Brain microvascular endothelial cell (primary cell): ENCODE data around the gene SLC10A7.

ENCODE experiments used
- DNase-seq: peaks from one replicate; pipeline ENCODE4 v3.0.0-alpha.2; 2020
- H3K27ac ChIP-seq: fragments of 250-450 bp; sonication (Bioruptor Pico); 2 replicates; pipeline ENCODE4 v1.5.1; 2020; ENCODE audit warnings: mild to moderate bottlenecking, moderate library complexity
- H3K27me3 ChIP-seq: fragments of 250-450 bp; sonication (Bioruptor Pico); replicated peaks from 2 replicates; pipeline ENCODE4 v1.5.1; 2020; ENCODE audit warnings: mild to moderate bottlenecking
- H3K36me3 ChIP-seq: fragments of 250-450 bp; sonication (Bioruptor Pico); replicated peaks from 2 replicates; pipeline ENCODE4 v1.5.1; 2020; ENCODE audit warnings: mild to moderate bottlenecking
- H3K4me3 ChIP-seq: 2 replicates; pipeline ENCODE4 v1.5.1; 2011; ENCODE audit warnings: low read depth, mild to moderate bottlenecking, control low read depth, low read length, moderate library complexity
- CTCF ChIP-seq: IDR thresholded peaks from 2 replicates; pipeline ENCODE4 v1.5.1; 2011; ENCODE audit warnings: low read depth, mild to moderate bottlenecking, moderate library complexity, low read length, control low read depth, inconsistent platforms; ENCODE audit errors: missing control alignments
- in situ Hi-C: cut with HindIII; loops from 2 replicates; pipeline ENCODE4 v1.10.0; 2017; ENCODE audit warnings: low sequenced_read_pairs, low pct_ligation_motif_present

SLC10A7 gene

GRCh38 chr4:146255463-146255862, 266.3 kb downstream of the SLC10A7 start:
- peak; percentile 41 for TF ChIP-seq CTCF
- in situ Hi-C loops = no loop called here
- H3K27ac ChIP-seq = peak overlapping the region; percentile 57
- H3K36me3 ChIP-seq = no peaks in the 10 kb centered on the region
- H3K27me3 ChIP-seq = no peaks in the 10 kb centered on the region
- H3K4me3 ChIP-seq = no peak overlapping the region
- DNase-seq = peak; percentile 63

GRCh38 chr4:146252969-146253611, 268.6 kb downstream of the SLC10A7 start:
- DNase-seq = no peak
- H3K36me3 ChIP-seq = no peaks in the 10 kb centered on the region
- H3K27ac ChIP-seq = no peak overlapping the region
- in situ Hi-C loops = no loop called here
- no peaks in the 10 kb centered on the region for H3K27me3 ChIP-seq
- no peak for TF ChIP-seq CTCF
- no peak overlapping the region for H3K4me3 ChIP-seq

GRCh38 chr4:146247356-146247755, 274.4 kb downstream of the SLC10A7 start:
- no peaks in the 10 kb centered on the region for H3K36me3 ChIP-seq
- DNase-seq = no peak
- no peak for TF ChIP-seq CTCF
- no peaks in the 10 kb centered on the region for H3K27me3 ChIP-seq
- H3K4me3 ChIP-seq = no peak overlapping the region
- in situ Hi-C loops = no loop called here
- H3K27ac ChIP-seq = no peak overlapping the region

GRCh38 chr4:146246381-146246780, 275.4 kb downstream of the SLC10A7 start:
- no peaks in the 10 kb centered on the region for H3K27me3 ChIP-seq
- in situ Hi-C loops = no loop called here

GRCh38 chr4:146245850-146246249, 275.9 kb downstream of the SLC10A7 start:
- in situ Hi-C loops = no loop called here
- no peak for DNase-seq

More at GRCh38 chr4:146246381-146246780, 275.4 kb downstream of the SLC10A7 start:
- no peak for DNase-seq
- no peak for TF ChIP-seq CTCF
- no peak overlapping the region for H3K27ac ChIP-seq
- no peak overlapping the region for H3K4me3 ChIP-seq
- no peaks in the 10 kb centered on the region for H3K36me3 ChIP-seq

More at GRCh38 chr4:146245850-146246249, 275.9 kb downstream of the SLC10A7 start:
- Histone ChIP-seq H3K4me3 (no peak overlapping the region), H3K27ac (no peak overlapping the region), H3K27me3 (no peaks in the 10 kb centered on the region), H3K36me3 (no peaks in the 10 kb centered on the region)
- TF ChIP-seq CTCF = no peak
